ENCODE data around the gene MRPL53. TPM values are rescaled to one million over a fixed set of nuclear protein-coding genes. Genes with fewer than 3 reads are reported as not detected.
A peak's percentile ranks its signal among the peaks of the same experiment; 100 is the strongest.
"Not testable (repeated sequence)": the region's sequence is repeated elsewhere in the genome, so short reads cannot be mapped to it uniquely, and the experiment has no call there.

Gene MRPL53
- total RNA-seq, 1 donor from 2014 or later = 61.5 TPM

GRCh38 chr2:74474481-74474880, 2.0 kb upstream of the MRPL53 start:
- no peak for DNase-seq (ENCODE audit: extremely low spot score, unreplicated experiment)
- Mint-ChIP-seq H3K27ac (ENCODE audit: unreplicated experiment) (no peak overlapping the region), H3K36me3 (ENCODE audit: unreplicated experiment) (peaks cover 15% of the 10 kb centered on the region), H3K4me1 (ENCODE audit: unreplicated experiment) (peaks cover 27% of the 10 kb centered on the region), H3K4me3 (ENCODE audit: unreplicated experiment) (peak overlapping the region; percentile 50), H3K27me3 (ENCODE audit: unreplicated experiment) (no peaks in the 10 kb centered on the region), H3K9me3 (ENCODE audit: unreplicated experiment) (no peaks in the 10 kb centered on the region)
- TF ChIP-seq, protein P1, sequence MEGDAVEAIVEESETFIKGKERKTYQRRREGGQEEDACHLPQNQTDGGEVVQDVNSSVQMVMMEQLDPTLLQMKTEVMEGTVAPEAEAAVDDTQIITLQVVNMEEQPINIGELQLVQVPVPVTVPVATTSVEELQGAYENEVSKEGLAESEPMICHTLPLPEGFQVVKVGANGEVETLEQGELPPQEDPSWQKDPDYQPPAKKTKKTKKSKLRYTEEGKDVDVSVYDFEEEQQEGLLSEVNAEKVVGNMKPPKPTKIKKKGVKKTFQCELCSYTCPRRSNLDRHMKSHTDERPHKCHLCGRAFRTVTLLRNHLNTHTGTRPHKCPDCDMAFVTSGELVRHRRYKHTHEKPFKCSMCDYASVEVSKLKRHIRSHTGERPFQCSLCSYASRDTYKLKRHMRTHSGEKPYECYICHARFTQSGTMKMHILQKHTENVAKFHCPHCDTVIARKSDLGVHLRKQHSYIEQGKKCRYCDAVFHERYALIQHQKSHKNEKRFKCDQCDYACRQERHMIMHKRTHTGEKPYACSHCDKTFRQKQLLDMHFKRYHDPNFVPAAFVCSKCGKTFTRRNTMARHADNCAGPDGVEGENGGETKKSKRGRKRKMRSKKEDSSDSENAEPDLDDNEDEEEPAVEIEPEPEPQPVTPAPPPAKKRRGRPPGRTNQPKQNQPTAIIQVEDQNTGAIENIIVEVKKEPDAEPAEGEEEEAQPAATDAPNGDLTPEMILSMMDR (IDR thresholded peaks at IDR 0.05) = no peak

DNA sequence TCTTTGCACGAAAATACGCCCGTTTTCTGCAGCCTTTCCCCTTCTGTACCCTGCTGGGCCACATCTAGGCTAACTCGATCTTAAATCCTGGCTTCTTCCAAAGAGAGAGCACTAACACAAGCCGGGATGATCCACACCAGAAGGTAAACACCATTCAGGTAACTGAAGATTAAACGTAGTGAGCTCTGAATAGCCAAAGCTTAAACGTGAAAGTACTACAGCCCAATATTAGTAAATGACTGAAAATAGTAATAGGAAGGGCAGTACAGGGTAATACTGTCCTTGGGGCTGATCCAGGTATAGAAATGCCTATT, 422 bp upstream of the MRPL53 start:
- TF ChIP-seq, protein P1 (IDR thresholded peaks at IDR 0.05) = no peak
- peaks cover 10% of the 10 kb centered on the region for H3K36me3 Mint-ChIP-seq (ENCODE audit: unreplicated experiment)

DNA sequence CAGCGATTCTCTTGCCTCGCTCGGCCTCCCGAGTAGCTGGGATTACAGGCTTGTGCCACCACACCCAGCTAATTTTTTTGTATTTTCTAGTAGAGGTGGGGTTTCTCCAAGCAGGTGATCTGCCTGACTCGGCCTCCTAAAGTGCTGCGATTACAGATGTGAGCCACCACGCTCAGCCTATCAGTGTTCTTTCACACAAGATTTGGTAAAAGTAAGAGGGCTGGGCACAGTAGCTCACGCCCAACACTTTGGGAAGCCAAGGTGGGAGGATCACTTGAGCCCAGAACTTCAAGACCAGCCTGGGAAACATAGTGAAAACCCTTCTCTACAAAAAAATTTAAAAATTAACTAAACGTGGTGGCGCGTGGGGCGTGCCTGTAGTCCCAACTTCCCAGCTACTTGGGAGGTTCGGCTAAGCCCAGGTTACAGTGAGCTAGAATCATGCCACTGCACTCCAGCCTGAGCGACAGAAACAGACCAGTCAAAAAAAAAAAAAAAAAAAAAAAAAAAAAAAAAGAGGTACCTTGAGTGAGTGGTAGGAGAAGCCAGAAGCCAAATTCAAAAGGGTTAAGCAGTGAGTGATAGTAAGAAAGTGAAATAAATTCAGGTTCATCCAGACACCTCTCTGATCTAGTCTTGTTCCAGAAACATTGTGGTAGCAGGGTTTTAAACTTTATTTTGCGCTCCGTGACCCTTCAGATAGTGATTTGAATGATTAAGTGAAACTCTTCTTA, 981 bp downstream of the MRPL53 start:
- Mint-ChIP-seq H3K36me3 (ENCODE audit: unreplicated experiment) (peaks cover 10% of the 10 kb centered on the region), H3K9me3 (ENCODE audit: unreplicated experiment) (no peaks in the 10 kb centered on the region), H3K27me3 (ENCODE audit: unreplicated experiment) (no peaks in the 10 kb centered on the region), H3K4me3 (ENCODE audit: unreplicated experiment) (peak overlapping the region; percentile 96), H3K4me1 (ENCODE audit: unreplicated experiment) (peaks cover 25% of the 10 kb centered on the region), H3K27ac (ENCODE audit: unreplicated experiment) (peak overlapping the region; percentile 98)
- TF ChIP-seq, protein P1 (IDR thresholded peaks at IDR 0.05) = no peak
- no peak for DNase-seq (ENCODE audit: extremely low spot score, unreplicated experiment)

More for the DNA sequence above, 422 bp upstream of the MRPL53 start:
- H3K27ac Mint-ChIP-seq (ENCODE audit: unreplicated experiment) = peak overlapping the region; percentile 98
- no peaks in the 10 kb centered on the region for H3K9me3 Mint-ChIP-seq (ENCODE audit: unreplicated experiment)
- peaks cover 24% of the 10 kb centered on the region for H3K4me1 Mint-ChIP-seq (ENCODE audit: unreplicated experiment)
- DNase-seq (ENCODE audit: extremely low spot score, unreplicated experiment) = no peak
- no peaks in the 10 kb centered on the region for H3K27me3 Mint-ChIP-seq (ENCODE audit: unreplicated experiment)
- peak overlapping the region; percentile 96 for H3K4me3 Mint-ChIP-seq (ENCODE audit: unreplicated experiment)

- H3K27me3 Mint-ChIP-seq (ENCODE audit: unreplicated experiment); H3K36me3 Mint-ChIP-seq (ENCODE audit: unreplicated experiment); H3K9me3 Mint-ChIP-seq (ENCODE audit: unreplicated experiment); DNase-seq (ENCODE audit: extremely low spot score, unreplicated experiment): not testable (repeated sequence)
- H3K27ac Mint-ChIP-seq (ENCODE audit: unreplicated experiment) = peak overlapping the region; percentile 64
- H3K4me3 Mint-ChIP-seq (ENCODE audit: unreplicated experiment) = peak overlapping the region; percentile 71
- peaks cover 29% of the 10 kb centered on the region for H3K4me1 Mint-ChIP-seq (ENCODE audit: unreplicated experiment)
These were observed 1.7 kb downstream of the MRPL53 start for GRCh38 chr2:74470742-74471141.

GRCh38 chr2:74464406-74464805, 8.1 kb downstream of the MRPL53 start:
- Mint-ChIP-seq H3K36me3 (ENCODE audit: unreplicated experiment) (peaks cover 8% of the 10 kb centered on the region), H3K27ac (ENCODE audit: unreplicated experiment) (peak overlapping the region; percentile 76), H3K27me3 (ENCODE audit: unreplicated experiment) (no peaks in the 10 kb centered on the region), H3K9me3 (ENCODE audit: unreplicated experiment) (no peaks in the 10 kb centered on the region), H3K4me1 (ENCODE audit: unreplicated experiment) (peaks cover 28% of the 10 kb centered on the region), H3K4me3 (ENCODE audit: unreplicated experiment) (peak overlapping the region; percentile 98)
- TF ChIP-seq, protein P1 (IDR thresholded peaks at IDR 0.05) = no peak
- DNase-seq (ENCODE audit: extremely low spot score, unreplicated experiment) = no peak

Measured in osteocyte (in vitro differentiated cells).